ENCODE data around the gene CAP2.

- TF ChIP-seq EZH2phosphoT487 (IDR thresholded peaks at IDR 0.05; ENCODE audit: insufficient read depth, low read depth), result no peak
- TF ChIP-seq EZH2 (IDR thresholded peaks at IDR 0.05; ENCODE audit: insufficient read depth, poor library complexity, severe bottlenecking), result no peak
These were observed 29.6 kb downstream of the CAP2 start for GRCh38 chr6:17423026-17423425.

Data from GM23248 (cell line).